H9 (cell line): ENCODE data around the gene GAS2L2. TPM values are rescaled to one million over a fixed set of nuclear protein-coding genes. Genes with fewer than 3 reads are reported as not detected.
A peak's percentile ranks its signal among the peaks of the same experiment; 100 is the strongest.

Source experiments
- DNase-seq: peaks from one replicate; pipeline ENCODE4 v3.0.0-alpha.2; 2017
- H2AFZ ChIP-seq: one replicate; pipeline ENCODE4 v1.6.1; 2013; ENCODE audit warnings: mild to moderate bottlenecking, low read length, control low read depth, moderate library complexity
- H2AK5ac ChIP-seq: 2 replicates; pipeline ENCODE4 v1.6.1; 2013; ENCODE audit warnings: low read length, control low read depth, mixed read lengths; ENCODE audit not compliant: insufficient read length
- H2BK120ac ChIP-seq: one replicate; pipeline ENCODE4 v1.6.1; 2013; ENCODE audit warnings: low read depth, mild to moderate bottlenecking, low read length, control low read depth, inconsistent platforms; ENCODE audit not compliant: poor library complexity, severe bottlenecking
- H2BK12ac ChIP-seq: 2 replicates; pipeline ENCODE4 v1.6.1; 2013; ENCODE audit warnings: low read length, control low read depth, mixed read lengths, low read depth; ENCODE audit not compliant: insufficient read length
- H2BK15ac ChIP-seq: 2 replicates; pipeline ENCODE4 v1.6.1; 2013; ENCODE audit warnings: low read depth, low read length, control low read depth
- H2BK20ac ChIP-seq: one replicate; pipeline ENCODE4 v1.6.1; 2013; ENCODE audit warnings: low read depth, mild to moderate bottlenecking, low read length, control low read depth, inconsistent platforms; ENCODE audit not compliant: poor library complexity, severe bottlenecking
- H2BK5ac ChIP-seq: 2 replicates; pipeline ENCODE4 v1.6.1; 2013; ENCODE audit warnings: low read length, control low read depth, mixed read lengths; ENCODE audit not compliant: insufficient read length
- H3K14ac ChIP-seq: 2 replicates; pipeline ENCODE4 v1.6.1; 2013; ENCODE audit warnings: low read length, control low read depth; ENCODE audit not compliant: insufficient read depth
- H3K18ac ChIP-seq: 2 replicates; pipeline ENCODE4 v1.6.1; 2013; ENCODE audit warnings: low read depth, mild to moderate bottlenecking, mixed read lengths, low read length, control low read depth; ENCODE audit not compliant: insufficient read length
- H3K23ac ChIP-seq: 2 replicates; pipeline ENCODE4 v1.6.1; 2013; ENCODE audit warnings: low read length, control low read depth, mixed read lengths, low read depth; ENCODE audit not compliant: insufficient read length
- H3K23me2 ChIP-seq: 2 replicates; pipeline ENCODE4 v1.6.1; 2013; ENCODE audit warnings: low read depth, mild to moderate bottlenecking, mixed read lengths, low read length, control low read depth; ENCODE audit not compliant: insufficient read length, poor library complexity, severe bottlenecking
- H3K27ac ChIP-seq: 2 replicates; pipeline ENCODE4 v1.5.1; 2013; ENCODE audit warnings: low read length, control low read depth, mixed read lengths, low read depth; ENCODE audit not compliant: insufficient read length
- H3K27me3 ChIP-seq: 2 replicates; pipeline ENCODE4 v1.6.1; 2013; ENCODE audit warnings: low read length, control low read depth, inconsistent platforms; ENCODE audit not compliant: insufficient read depth
- H3K4ac ChIP-seq: 2 replicates; pipeline ENCODE4 v1.6.1; 2013; ENCODE audit warnings: low read depth, mild to moderate bottlenecking, control low read depth, inconsistent platforms, low read length, moderate library complexity
- H3K4me1 ChIP-seq: 2 replicates; pipeline ENCODE4 v1.6.1; 2013; ENCODE audit warnings: low read length, control low read depth, inconsistent platforms; ENCODE audit not compliant: insufficient read depth
- H3K4me2 ChIP-seq: 2 replicates; pipeline ENCODE4 v1.6.1; 2013; ENCODE audit warnings: low read length, control low read depth, mixed read lengths; ENCODE audit not compliant: insufficient read length, insufficient read depth
- H3K56ac ChIP-seq: 2 replicates; pipeline ENCODE4 v1.6.1; 2013; ENCODE audit warnings: low read depth, mild to moderate bottlenecking, mixed read lengths, low read length, control low read depth; ENCODE audit not compliant: insufficient read length
- H3K79me1 ChIP-seq: 2 replicates; pipeline ENCODE4 v1.6.1; 2013; ENCODE audit warnings: low read depth, mild to moderate bottlenecking, moderate library complexity, low read length, control low read depth, inconsistent platforms; ENCODE audit not compliant: insufficient read depth, poor library complexity, severe bottlenecking
- H3K79me2 ChIP-seq: 2 replicates; pipeline ENCODE4 v1.6.1; 2013; ENCODE audit warnings: low read length, control low read depth, inconsistent platforms; ENCODE audit not compliant: insufficient read depth
- H3K9ac ChIP-seq: 2 replicates; pipeline ENCODE4 v1.6.1; 2013; ENCODE audit warnings: low read length, control low read depth, mixed read lengths; ENCODE audit not compliant: insufficient read length; ENCODE audit errors: extremely low read depth
- H3K9me3 ChIP-seq: one replicate; pipeline ENCODE4 v1.6.1; 2013; ENCODE audit warnings: low read depth, low read length, inconsistent platforms; ENCODE audit not compliant: control insufficient read depth
- H3T11ph ChIP-seq: one replicate; pipeline ENCODE4 v1.6.1; 2013; ENCODE audit warnings: mild to moderate bottlenecking, low read length, control low read depth, inconsistent platforms
- H4K20me1 ChIP-seq: one replicate; pipeline ENCODE4 v1.6.1; 2013; ENCODE audit not compliant: control insufficient read depth, insufficient read length, insufficient read depth
- H4K5ac ChIP-seq: 2 replicates; pipeline ENCODE4 v1.6.1; 2013; ENCODE audit warnings: low read depth, mild to moderate bottlenecking, mixed read lengths, low read length, control low read depth; ENCODE audit not compliant: insufficient read length
- H4K8ac ChIP-seq: replicated peaks from 2 replicates; pipeline ENCODE4 v1.6.1; 2013; ENCODE audit warnings: low read length, control low read depth, mixed read lengths, low read depth; ENCODE audit not compliant: insufficient read length
- H4K91ac ChIP-seq: 2 replicates; pipeline ENCODE4 v1.6.1; 2013; ENCODE audit warnings: low read depth, mild to moderate bottlenecking, moderate library complexity, mixed read lengths, low read length, control low read depth; ENCODE audit not compliant: insufficient read length
- H3K27ac Mint-ChIP-seq, 3 experiments: 2 replicates in 2 of 3; 3 replicates in 1 of 3; pipeline ENCODE4 v1.8.0; 2020 to 2021; ENCODE audit warnings: mixed read lengths in 3 of 3, mild to moderate bottlenecking in 1 of 3, moderate library complexity in 1 of 3
- H3K27me3 Mint-ChIP-seq: 2 replicates; pipeline ENCODE4 v1.8.0; 2021; ENCODE audit warnings: low read depth, mild to moderate bottlenecking, moderate library complexity, mixed read lengths
- H3K36me3 Mint-ChIP-seq, 3 experiments: 2 replicates in 2 of 3; 3 replicates in 1 of 3; pipeline ENCODE4 v1.8.0; 2020 to 2021; ENCODE audit warnings: low read depth in 3 of 3, mixed read lengths in 3 of 3; ENCODE audit not compliant: insufficient read depth in 1 of 3
- H3K4me1 Mint-ChIP-seq, 2 experiments: 2 replicates each; pipeline ENCODE4 v1.8.0; 2020; ENCODE audit warnings: mixed read lengths in 2 of 2
- H3K4me3 Mint-ChIP-seq, 2 experiments: 2 replicates in 1 of 2; 3 replicates in 1 of 2; pipeline ENCODE4 v1.8.0; 2020 to 2021; ENCODE audit warnings: mild to moderate bottlenecking in 2 of 2, mixed read lengths in 2 of 2, moderate library complexity in 1 of 2
- H3K9me3 Mint-ChIP-seq, 2 experiments: 2 replicates in 1 of 2; 3 replicates in 1 of 2; pipeline ENCODE4 v1.8.0; 2020; ENCODE audit warnings: mild to moderate bottlenecking in 2 of 2, mixed read lengths in 2 of 2, moderate library complexity in 1 of 2
- WGBS: extraction: QIAGEN DNeasy Blood & Tissue Kit; methylation state at CpG from one replicate; pipeline ENCODE4 v1.1.7; 2013; ENCODE audit warnings: missing lambda C conversion rate, low lambda C conversion rate, mixed read lengths; ENCODE audit not compliant: insufficient read length; ENCODE audit errors: extremely low coverage; 5-methylcytosine and 5-hydroxymethylcytosine counted together
- total RNA-seq: library from RNA; stranded (reverse); gene quantifications from 2 replicates; pipeline ENCODE4 v1.2.1, GENCODE V29; 2021
- TF ChIP-seq, protein P1 (sequence below): fragments of 200-600 bp; sonication (generic); conservative IDR thresholded peaks from 3 replicates; pipeline ENCODE4 v1.8.0; 2021; ENCODE audit warnings: antibody characterized with exemption, mild to moderate bottlenecking

GAS2L2 gene
- total RNA-seq, 1 experiment from 2014 or later, result not detected

DNA sequence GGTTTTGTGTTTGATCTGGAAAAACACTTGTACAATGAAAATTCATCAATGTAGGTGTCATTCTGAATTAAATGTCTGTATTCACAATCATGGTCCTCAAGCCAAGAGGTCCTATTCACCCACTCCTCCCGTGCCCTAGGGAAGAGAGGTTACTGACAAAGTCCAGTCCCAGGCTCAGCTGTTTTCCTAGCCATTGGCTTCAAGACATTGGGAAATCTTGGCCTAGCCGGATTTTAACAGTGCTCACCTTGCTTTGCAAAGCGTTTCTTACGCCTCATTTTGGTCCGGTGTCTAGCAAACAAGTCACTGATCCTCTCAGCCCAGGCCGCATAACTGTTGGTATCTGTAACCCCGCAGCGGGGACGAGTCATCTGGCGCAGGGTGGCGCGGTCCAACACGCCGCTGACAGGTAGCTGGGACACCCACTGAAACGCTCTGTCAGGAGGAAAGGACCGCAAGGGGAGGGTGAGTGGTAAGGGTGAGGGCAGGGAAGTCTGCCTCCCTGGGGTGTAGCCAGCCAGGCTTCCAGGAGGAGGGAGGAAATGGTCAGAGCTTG lies 25.7 kb upstream of the GAS2L2 start:
- H3K23ac ChIP-seq, result no peak overlapping the region
- H2BK5ac ChIP-seq, result no peak overlapping the region
- no peak overlapping the region for H3K56ac ChIP-seq
- no peak overlapping the region for H4K8ac ChIP-seq
- DNase-seq, result no peak
- TF ChIP-seq, protein P1, sequence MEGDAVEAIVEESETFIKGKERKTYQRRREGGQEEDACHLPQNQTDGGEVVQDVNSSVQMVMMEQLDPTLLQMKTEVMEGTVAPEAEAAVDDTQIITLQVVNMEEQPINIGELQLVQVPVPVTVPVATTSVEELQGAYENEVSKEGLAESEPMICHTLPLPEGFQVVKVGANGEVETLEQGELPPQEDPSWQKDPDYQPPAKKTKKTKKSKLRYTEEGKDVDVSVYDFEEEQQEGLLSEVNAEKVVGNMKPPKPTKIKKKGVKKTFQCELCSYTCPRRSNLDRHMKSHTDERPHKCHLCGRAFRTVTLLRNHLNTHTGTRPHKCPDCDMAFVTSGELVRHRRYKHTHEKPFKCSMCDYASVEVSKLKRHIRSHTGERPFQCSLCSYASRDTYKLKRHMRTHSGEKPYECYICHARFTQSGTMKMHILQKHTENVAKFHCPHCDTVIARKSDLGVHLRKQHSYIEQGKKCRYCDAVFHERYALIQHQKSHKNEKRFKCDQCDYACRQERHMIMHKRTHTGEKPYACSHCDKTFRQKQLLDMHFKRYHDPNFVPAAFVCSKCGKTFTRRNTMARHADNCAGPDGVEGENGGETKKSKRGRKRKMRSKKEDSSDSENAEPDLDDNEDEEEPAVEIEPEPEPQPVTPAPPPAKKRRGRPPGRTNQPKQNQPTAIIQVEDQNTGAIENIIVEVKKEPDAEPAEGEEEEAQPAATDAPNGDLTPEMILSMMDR, result no peak
- peak overlapping the region; percentile 22; the same call in 1 of the 2 replicates for H3K14ac ChIP-seq
- no peak overlapping the region for H3K9ac ChIP-seq
- no peak overlapping the region for H4K91ac ChIP-seq
- H4K20me1 ChIP-seq, result no peaks in the 10 kb centered on the region
- H3K79me2 ChIP-seq, result no peaks in the 10 kb centered on the region
- no peaks in the 10 kb centered on the region for H3K27me3 ChIP-seq
- no peak overlapping the region for H3K27ac ChIP-seq
- H2BK15ac ChIP-seq, result no peak overlapping the region
- H3K79me1 ChIP-seq, result no peaks in the 10 kb centered on the region
- peaks cover 16% of the 10 kb centered on the region in 2 experiments for H3K4me1 Mint-ChIP-seq
- H2AK5ac ChIP-seq, result no peak overlapping the region
- H3K4me2 ChIP-seq, result no peak overlapping the region
- no peak overlapping the region for H2BK20ac ChIP-seq
- H2BK12ac ChIP-seq, result no peak overlapping the region
- no peak overlapping the region for H3K18ac ChIP-seq
- no peaks in the 10 kb centered on the region for H3K9me3 Mint-ChIP-seq
- H4K5ac ChIP-seq, result no peak overlapping the region
- WGBS, result no CpG with 5 or more reads among the region's 16 CpGs
- H3K4ac ChIP-seq, result no peak overlapping the region
- H3K9me3 ChIP-seq, result no peaks in the 10 kb centered on the region
- no peaks in the 10 kb centered on the region for H3K23me2 ChIP-seq
- H3K36me3 Mint-ChIP-seq, result no peaks in the 10 kb centered on the region
- peaks cover 21% of the 10 kb centered on the region for H3K27me3 Mint-ChIP-seq
- H3K4me1 ChIP-seq, result peaks cover 2% of the 10 kb centered on the region; the same call in 1 of the 2 replicates
- H3K4me3 Mint-ChIP-seq, result no peak overlapping the region
- no peak overlapping the region for H2AFZ ChIP-seq
- no peak overlapping the region for H2BK120ac ChIP-seq
- no peak overlapping the region for H3K27ac Mint-ChIP-seq
- H3T11ph ChIP-seq, result no peak overlapping the region
